ENCODE measurements around the gene BMPER. TPM values are rescaled to one million over a fixed set of nuclear protein-coding genes. Genes with fewer than 3 reads are reported as not detected.

The BMPER gene
- total and polyA plus RNA-seq, 2 of the 8 experiments (the other 6 are each of a cell fraction or from before 2014, with no cell fraction given): 0.33 to 0.69 TPM

GRCh38 chr7:33965183-33965744 is 59.9 kb downstream of the BMPER start:
- FAIRE-seq: no peak
- H2BK20ac ChIP-seq (ENCODE audit: low read length): no peak overlapping the region
- H3K14ac ChIP-seq (ENCODE audit: insufficient read length): no peak overlapping the region
- H4K5ac ChIP-seq (ENCODE audit: insufficient read length, low read depth, low read length): no peak overlapping the region
- 100% methylated on average over 2 of the region's 2 CpGs; no CpG with 5 or more reads in 1 of the 2 experiments for WGBS, 2 experiments (ENCODE audit: extremely low coverage in 1 of 2, insufficient coverage in 1 of 2, insufficient read length in 1 of 2, insufficient replicate concordance in 2 of 2, low coverage in 1 of 2, low lambda C conversion rate in 2 of 2, missing lambda C conversion rate in 1 of 2)
- H3K56ac ChIP-seq (replicated peaks; ENCODE audit: insufficient read length, low read depth, low read length): no peak overlapping the region
- H2AFZ ChIP-seq (ENCODE audit: low read length): no peak overlapping the region
- H2BK5ac ChIP-seq (ENCODE audit: low read depth, low read length): no peak overlapping the region
- H4K8ac ChIP-seq (ENCODE audit: extremely low read depth, insufficient read depth, low read length): no peak overlapping the region
- H2BK120ac ChIP-seq (replicated peaks; ENCODE audit: low read depth, low read length): no peak overlapping the region
- no peaks in the 10 kb centered on the region for H3K27me3 ChIP-seq (replicated peaks in 1 of 4; ENCODE audit: control insufficient read depth in 3 of 4, extremely low read depth in 1 of 4, insufficient read depth in 3 of 4, low read length in 3 of 4)
- no peak overlapping the region for H2BK15ac ChIP-seq (ENCODE audit: low read length)
- no peaks in the 10 kb centered on the region for H3K36me3 ChIP-seq (ENCODE audit: control insufficient read depth in 2 of 4, insufficient read depth in 4 of 4, low read length in 3 of 4)
- H4K91ac ChIP-seq (replicated peaks; ENCODE audit: insufficient read length, low read length): no peak overlapping the region
- H3K9ac ChIP-seq (replicated peaks in 1 of 4; ENCODE audit: extremely low read depth in 1 of 4, low read depth in 3 of 4, low read length in 3 of 4): no peak overlapping the region
- no peaks in the 10 kb centered on the region for H3K79me2 ChIP-seq (ENCODE audit: control insufficient read depth in 1 of 2, insufficient read depth in 2 of 2, low read length in 2 of 2)
- ChIA-PET CTCF (ENCODE audit: partially characterized antibody) (interaction anchor here (1.0 to 1.1 kb wide), 2 partner anchors 16 to 123 kb away, joined by 3 to 5 read pairs; no protein-coding TSS in a partner anchor), POLR2A (ENCODE audit: partially characterized antibody) (no interaction called here)
- H3K27ac ChIP-seq (ENCODE audit: low read depth, low read length): no peak overlapping the region
- no peak overlapping the region for H2AK5ac ChIP-seq (ENCODE audit: low read depth, low read length)
- H2BK12ac ChIP-seq (ENCODE audit: low read depth, low read length): no peak overlapping the region
- H3K79me1 ChIP-seq (ENCODE audit: low read depth, low read length): no peaks in the 10 kb centered on the region
- H3K18ac ChIP-seq (ENCODE audit: extremely low read depth, low read length): no peak overlapping the region
- no peaks in the 10 kb centered on the region for H3K23me2 ChIP-seq (ENCODE audit: low read depth, low read length)
- TF ChIP-seq, protein P1, sequence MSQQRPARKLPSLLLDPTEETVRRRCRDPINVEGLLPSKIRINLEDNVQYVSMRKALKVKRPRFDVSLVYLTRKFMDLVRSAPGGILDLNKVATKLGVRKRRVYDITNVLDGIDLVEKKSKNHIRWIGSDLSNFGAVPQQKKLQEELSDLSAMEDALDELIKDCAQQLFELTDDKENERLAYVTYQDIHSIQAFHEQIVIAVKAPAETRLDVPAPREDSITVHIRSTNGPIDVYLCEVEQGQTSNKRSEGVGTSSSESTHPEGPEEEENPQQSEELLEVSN (IDR thresholded peaks at IDR 0.05): no peak
- TF ChIP-seq EGR1 (IDR thresholded peaks at IDR 0.05; ENCODE audit: borderline replicate concordance, low read depth, low read length) (no peak), JUN (IDR thresholded peaks at IDR 0.05; ENCODE audit: low read depth, low read length) (no peak), TCF12 (IDR thresholded peaks at IDR 0.05; ENCODE audit: low read depth, low read length) (no peak), PHF8 (conservative IDR thresholded peaks at IDR 0.05; ENCODE audit: low read depth, low read length) (no peak), HDAC6 (IDR thresholded peaks at IDR 0.05; ENCODE audit: low read depth, low read length) (no peak)
- TF ChIP-seq, protein P2, sequence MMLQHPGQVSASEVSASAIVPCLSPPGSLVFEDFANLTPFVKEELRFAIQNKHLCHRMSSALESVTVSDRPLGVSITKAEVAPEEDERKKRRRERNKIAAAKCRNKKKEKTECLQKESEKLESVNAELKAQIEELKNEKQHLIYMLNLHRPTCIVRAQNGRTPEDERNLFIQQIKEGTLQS (IDR thresholded peaks at IDR 0.05; ENCODE audit: insufficient read depth, low read depth, low read length): no peak
- no peak for DNase-seq (ENCODE audit: low read depth in 1 of 2, low spot score in 2 of 2)
- H3K23ac ChIP-seq (ENCODE audit: insufficient read length): no peak overlapping the region
- no peak overlapping the region for H3K4me3 ChIP-seq (ENCODE audit: extremely low read depth in 1 of 4, insufficient read depth in 2 of 4, low read depth in 3 of 4, low read length in 4 of 4)
- H3K9me3 ChIP-seq (ENCODE audit: insufficient read depth in 2 of 2, low read depth in 1 of 2, low read length in 1 of 2): no peaks in the 10 kb centered on the region
- H4K20me1 ChIP-seq (replicated peaks in 1 of 2; ENCODE audit: control insufficient read depth in 1 of 2, insufficient read depth in 2 of 2, low read length in 2 of 2): no peaks in the 10 kb centered on the region
- peaks cover 0 to 3% (median 2%) of the 10 kb centered on the region in 4 experiments; a peak in 1 of 7 replicates for H3K4me1 ChIP-seq (replicated peaks in 1 of 4; ENCODE audit: control insufficient read depth in 3 of 4, insufficient read depth in 4 of 4, low read length in 3 of 4)
- H3K4me2 ChIP-seq (ENCODE audit: insufficient read depth in 1 of 2, low read depth in 2 of 2, low read length in 2 of 2): no peak overlapping the region
- H3K4ac ChIP-seq (replicated peaks; ENCODE audit: insufficient read length, low read depth, low read length): no peak overlapping the region

Data from H1 (cell line).